SK-MEL-5 (cell line): Measurements from ENCODE around the gene ALPI. TPM values are rescaled to one million over a fixed set of nuclear protein-coding genes. Genes with fewer than 3 reads are reported as not detected.

Experiments used
- DNase-seq: peaks from one replicate; pipeline ENCODE4 v3.0.0-alpha.2; 2016; ENCODE audit warnings: low read depth, low spot score
- in situ Hi-C: cut with HindIII; loops from 2 replicates; pipeline ENCODE4 v1.10.0; 2016; ENCODE audit warnings: low sequenced_read_pairs, high pct_unique_total_duplicates, low pct_unique_long_range_greater_than_20kb
- total RNA-seq: library from RNA; depleted of rRNA; stranded (reverse); fragments of >200 nt; shearing (Covaris generic); gene quantifications from 2 replicates; pipeline ENCODE4 v1.2.3, GENCODE V29; 2014; rRNA removed

The ALPI gene
- total RNA-seq, 1 experiment from 2014 or later: not detected

DNA sequence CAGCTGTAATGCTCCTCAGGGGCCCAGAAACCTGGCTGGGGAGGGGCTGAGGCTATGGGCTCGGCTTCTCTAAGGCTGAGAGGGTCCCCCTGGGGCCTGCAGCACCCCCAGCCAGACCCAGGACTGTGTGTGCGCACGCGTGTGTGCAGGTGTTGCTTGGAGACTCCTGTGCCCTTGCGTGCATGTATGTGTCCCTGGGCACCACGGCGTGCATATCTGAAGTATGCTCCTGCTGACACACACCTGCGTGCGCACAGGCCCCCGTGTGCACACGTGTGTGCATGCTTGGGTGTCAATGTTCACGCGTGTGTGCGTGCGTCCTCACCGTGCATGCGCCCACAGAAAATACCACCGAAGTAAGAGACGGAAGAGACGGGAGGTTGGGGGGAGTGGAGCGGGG is 46.6 kb downstream of the ALPI start:
- DNase-seq: no peak
- in situ Hi-C loops: no loop called here

DNA sequence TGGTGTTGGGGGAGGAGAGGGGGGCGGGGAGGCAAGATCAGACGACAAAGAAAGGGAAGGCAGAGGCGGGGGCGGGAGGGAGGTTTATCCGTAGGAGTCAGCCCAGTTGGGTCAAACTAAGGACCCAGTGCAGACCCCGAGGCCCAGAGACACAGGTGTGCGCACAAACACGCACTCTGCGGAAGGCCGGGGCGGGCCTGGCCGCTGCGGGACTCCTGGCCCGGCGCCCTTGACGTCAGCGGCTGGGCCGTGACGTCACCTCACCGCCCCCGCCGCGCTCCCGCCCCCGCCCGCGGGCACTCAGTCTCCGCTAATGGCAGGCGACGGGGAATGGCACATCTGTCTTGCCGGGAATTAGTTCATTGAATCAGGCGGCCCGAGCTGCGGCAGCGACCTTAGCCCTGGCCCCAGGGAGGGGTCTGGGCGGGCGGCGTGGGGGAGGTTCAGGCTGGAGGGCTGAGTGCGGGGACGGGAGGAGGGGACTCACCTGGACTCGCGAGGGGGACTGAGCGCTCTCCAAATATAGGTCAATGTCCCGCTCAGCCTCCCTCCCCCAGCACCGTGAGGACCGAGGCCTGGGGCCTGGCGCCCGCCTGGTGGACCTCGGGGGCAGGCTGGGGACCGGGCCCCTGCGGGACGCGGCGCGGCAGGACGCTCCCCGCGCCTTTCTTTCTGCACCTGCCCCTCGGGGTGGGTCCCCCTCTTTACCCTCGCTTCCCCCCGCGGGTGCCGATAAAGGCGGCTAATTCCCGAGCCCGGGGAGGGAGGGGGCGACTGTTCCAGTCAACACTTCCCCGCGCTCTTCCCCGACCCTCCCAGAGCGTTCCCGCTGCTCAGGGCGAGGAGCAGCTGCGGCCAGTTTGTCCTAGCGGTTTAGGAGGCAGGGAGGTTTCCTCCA is 47.2 kb downstream of the ALPI start:
- DNase-seq: no peak
- in situ Hi-C loops: no loop called here

DNA sequence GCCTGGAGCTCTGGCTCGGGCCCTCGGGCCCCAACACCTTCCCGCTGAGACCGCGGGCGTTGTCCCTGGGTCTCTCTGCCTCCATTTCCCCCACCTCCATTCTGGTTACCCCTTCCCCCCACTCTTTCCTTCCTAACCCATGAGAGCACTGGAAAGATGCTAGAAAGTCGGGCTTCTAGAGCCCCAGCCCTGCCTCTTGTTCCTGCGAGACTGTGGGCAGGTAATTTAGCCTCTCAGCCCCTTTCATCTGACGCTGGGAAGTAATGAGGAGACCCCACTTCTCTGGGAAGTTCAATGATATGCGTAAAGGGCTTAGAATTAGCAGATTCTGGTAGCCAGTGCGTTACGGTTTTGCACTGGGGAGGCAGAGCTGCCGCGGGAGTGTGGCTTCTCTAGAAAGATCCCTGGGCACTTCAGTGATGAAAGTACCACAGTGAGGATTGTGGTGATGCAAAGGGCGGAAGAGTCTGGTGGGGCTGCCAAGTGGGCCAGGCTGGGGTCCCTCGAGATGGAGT is 47.9 kb downstream of the ALPI start:
- in situ Hi-C loops: no loop called here

DNA sequence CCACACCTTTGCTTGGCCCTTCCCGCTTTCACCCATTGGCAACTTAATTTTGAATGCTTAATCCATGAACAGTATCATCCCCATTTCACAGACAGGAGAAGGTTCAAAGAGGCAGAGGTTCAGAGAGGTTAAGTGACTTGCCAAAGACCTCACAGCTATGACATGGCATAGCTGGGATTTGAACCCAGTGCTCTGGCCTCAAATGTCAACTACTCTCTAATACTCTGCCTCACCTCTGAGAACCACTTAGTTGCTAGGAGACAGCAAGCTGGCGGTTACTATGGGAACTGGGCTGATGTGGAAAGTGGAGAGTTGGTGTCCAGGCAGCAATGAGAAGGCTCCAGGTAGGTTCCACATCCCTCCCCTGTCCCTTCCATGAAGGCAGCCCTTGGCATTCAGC is 48.5 kb downstream of the ALPI start:
- no peak for DNase-seq
- in situ Hi-C loops: no loop called here

More for the DNA sequence above, 47.9 kb downstream of the ALPI start:
- no peak for DNase-seq

DNA sequence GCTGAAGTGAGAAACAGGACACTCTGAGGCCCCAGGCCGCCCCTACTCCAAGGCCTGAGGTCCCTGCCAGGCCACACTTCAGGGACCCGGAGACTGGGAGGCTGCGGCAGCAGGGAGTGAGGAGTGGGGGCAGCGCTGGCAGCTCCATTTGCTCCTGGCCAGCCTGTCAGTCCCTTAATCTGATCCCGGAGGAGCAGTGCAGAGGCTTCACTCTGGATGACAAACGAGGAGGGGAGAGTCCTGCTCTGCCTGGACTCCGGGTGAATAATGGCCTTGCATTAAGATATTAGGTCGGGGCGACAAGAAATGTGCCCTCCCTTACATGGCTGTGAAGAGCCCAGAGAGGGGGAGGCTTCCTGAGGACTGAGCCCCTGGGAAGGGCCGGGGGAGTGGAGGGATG is 49.9 kb downstream of the ALPI start:
- in situ Hi-C loops: no loop called here

DNA sequence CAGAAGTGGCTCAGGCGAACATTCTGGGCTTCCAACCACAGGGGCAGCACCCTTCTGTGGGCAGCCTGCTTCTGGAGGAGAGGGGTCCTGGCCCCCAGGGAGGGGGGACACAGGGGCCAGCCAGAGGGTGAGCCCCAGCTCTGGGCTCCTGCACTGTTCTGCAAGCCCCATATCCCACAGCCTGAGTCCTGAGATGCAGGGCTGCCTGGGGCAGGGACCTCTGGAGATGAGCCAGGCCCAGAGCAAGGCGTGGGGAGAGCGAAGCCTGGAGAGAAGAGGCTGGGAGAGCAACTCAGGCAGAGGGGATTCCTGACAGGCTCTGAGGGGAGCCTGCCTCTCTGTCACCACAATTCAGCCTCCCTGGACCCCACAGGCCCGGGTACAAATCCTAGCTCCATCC is 50.8 kb downstream of the ALPI start:
- DNase-seq: no peak
- in situ Hi-C loops: no loop called here

More for the DNA sequence above, 49.9 kb downstream of the ALPI start:
- DNase-seq: no peak

DNA sequence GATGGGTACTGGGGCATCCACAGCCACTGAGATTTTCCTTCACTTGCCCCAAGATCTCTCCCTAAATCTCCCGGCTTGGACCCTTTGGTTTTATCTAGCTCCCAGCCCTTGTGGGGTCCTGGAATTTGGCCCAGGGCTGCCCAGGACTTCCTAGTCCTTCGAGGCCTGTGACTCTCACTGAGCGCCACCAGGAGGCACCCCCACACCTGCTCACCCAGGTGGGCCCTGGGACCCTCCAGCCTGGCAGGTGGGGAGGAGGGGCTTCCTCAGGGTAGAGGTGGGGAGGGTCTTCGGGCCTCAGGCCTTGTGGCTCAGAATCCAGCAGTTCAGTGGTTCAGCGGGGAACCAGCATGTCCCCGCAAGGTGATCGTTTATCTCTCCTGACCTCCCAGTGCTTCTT is 52.3 kb downstream of the ALPI start:
- DNase-seq: no peak
- in situ Hi-C loops: no loop called here

Other genes starting within 250 kb of the ALPI start
- gene ALPP, start 77.4 kb upstream of the ALPI start, total RNA-seq: not detected in 2 replicates
- gene ALPG, start 49.3 kb upstream of the ALPI start, total RNA-seq: not detected in 2 replicates
- gene ECEL1, start 31.7 kb downstream of the ALPI start, total RNA-seq: 0.05 TPM in 1 of 2 replicates, not detected in the other
- not detected in 2 replicates for gene PRSS56, start 64.2 kb downstream of the ALPI start, total RNA-seq
- gene CHRND, start 70.0 kb downstream of the ALPI start, total RNA-seq: 0.13 TPM in 1 of 2 replicates, not detected in the other
- gene CHRNG, start 83.5 kb downstream of the ALPI start, total RNA-seq: not detected in 2 replicates
- gene TIGD1, start 94.4 kb downstream of the ALPI start, total RNA-seq: 4.1 and 4.7 TPM in 2 replicates
- gene EIF4E2, start 94.5 kb downstream of the ALPI start, total RNA-seq: 52.7 and 71.2 TPM in 2 replicates
- gene EFHD1, start 177.5 kb downstream of the ALPI start, total RNA-seq: 0.29 and 0.71 TPM in 2 replicates
- 49.8 and 62.7 TPM in 2 replicates for gene GIGYF2, start 241.2 kb downstream of the ALPI start, total RNA-seq